Stimulated activated CD8-positive, alpha-beta memory T cell treated with anti-CD3 and anti-CD28 coated beads, Interleukin-2, amount 100 ng/mL, for 48 hours (primary cell): Measurements from ENCODE around the gene KATNB1.
"Not testable (repeated sequence)": the region's sequence is repeated elsewhere in the genome, so short reads cannot be mapped to it uniquely, and the experiment has no call there.

Experiments used
- DNase-seq, 2 donors: peaks; one replicate each; pipeline ENCODE4 v3.0.0-alpha.2; 2020; ENCODE audit warnings: low read depth in 2 of 2

The KATNB1 gene

GRCh38 chr16:57701759-57702371 lies 33.7 kb upstream of the KATNB1 start:
- no peak for DNase-seq

DNA sequence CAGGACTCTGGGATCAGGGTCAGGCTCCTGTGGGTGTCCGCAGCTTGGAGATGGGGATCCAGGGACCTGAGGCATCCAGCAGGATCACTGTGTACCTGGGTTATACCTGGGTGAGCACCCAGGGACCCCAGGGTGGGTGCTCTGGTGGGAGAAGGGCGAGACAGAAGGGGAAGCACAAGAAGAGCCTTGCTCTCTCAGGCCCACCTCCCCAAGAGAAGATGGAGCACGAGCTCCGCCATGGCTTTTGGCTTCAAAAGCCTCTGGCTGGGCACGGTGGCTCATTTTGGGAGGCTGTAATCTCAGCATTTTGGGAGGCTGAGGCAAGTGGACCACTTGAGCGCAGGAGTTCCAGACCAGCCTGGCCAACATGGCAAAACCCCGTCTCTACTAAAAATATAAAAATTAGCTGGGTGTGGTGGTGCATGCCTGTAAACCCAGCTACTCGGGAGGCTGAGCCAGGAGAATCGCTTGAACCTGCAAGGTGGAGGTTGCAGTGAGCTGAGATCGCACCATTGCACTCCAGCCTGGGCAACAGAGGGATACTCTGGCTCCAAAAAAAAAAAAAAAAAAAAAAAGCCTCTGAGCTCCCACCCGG lies 32.1 kb upstream of the KATNB1 start:
- DNase-seq = no peak

DNA sequence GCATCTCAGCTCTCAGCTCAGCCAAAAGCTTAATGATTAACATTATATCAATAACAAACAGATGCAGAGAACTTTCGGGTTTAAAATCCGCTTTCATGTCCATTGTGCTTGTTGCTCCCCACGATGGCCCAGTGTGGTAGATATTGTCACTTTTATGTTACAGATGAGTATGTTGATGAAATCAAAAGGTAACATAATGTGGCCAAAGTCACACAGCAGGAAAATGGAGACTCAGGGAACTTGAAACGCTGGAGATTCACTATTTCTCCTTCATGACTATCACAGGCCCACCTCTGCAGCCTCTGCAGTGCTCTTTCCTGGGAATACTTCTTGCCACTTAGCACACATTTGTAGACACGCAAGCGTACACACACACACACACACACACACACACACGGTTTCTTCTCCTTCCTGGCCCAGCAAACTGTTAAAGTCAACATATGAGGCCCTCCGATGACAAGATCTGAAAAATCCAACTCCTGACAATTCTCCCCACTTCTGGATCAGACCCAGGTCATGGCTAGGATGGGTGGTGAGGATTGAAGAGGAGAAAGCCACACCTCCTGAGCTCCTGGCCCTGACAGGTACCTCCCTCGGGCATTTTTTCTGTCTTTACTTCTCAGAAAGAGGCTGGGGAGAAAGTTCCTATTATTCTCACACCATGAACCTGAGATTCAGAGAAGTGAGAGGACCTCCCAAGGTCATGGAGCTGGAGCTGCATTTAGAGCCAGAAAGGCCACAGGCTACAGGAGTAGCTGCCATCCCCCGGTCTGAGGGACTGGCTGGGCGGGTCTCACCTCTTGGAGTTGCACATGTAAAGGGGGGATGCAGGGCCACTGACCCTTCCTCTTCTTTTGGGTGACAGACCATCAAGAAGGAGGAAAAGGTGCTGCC lies 31.3 kb upstream of the KATNB1 start:
- no peak for DNase-seq

- no peak for DNase-seq
These were observed 30.4 kb upstream of the KATNB1 start for GRCh38 chr16:57704905-57705852.

DNA sequence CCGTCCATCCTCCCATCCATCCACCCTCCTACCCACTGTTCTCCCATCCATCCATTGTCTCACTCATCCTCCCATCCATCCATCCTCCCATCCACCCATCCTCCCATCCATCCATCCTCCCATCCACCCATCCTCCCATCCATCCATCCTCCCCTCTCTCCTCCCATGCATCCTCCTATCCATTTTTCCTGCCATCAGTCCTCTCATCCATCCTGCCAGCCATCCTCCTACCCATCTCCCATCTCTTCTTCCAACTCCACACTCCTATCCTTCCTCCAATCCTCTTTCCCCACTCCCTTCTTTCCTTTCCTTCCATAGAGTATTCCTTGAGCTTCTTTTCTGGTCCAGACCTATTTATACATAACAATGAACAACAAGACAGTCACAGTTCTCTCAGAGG lies 28.9 kb upstream of the KATNB1 start:
- DNase-seq = no peak

GRCh38 chr16:57707331-57707730 lies 28.2 kb upstream of the KATNB1 start:
- no peak for DNase-seq

- DNase-seq = no peak
These were observed 27.4 kb upstream of the KATNB1 start for GRCh38 chr16:57708168-57708567.

- no peak for DNase-seq
These were observed 25.9 kb upstream of the KATNB1 start for GRCh38 chr16:57709663-57710062.

- no peak for DNase-seq
These were observed 24.2 kb upstream of the KATNB1 start for GRCh38 chr16:57711346-57711745.

- no peak for DNase-seq
These were observed 23.6 kb upstream of the KATNB1 start for GRCh38 chr16:57711993-57712392.

- not testable (repeated sequence) for DNase-seq
These were observed 23.0 kb upstream of the KATNB1 start for GRCh38 chr16:57712569-57712968.

DNA sequence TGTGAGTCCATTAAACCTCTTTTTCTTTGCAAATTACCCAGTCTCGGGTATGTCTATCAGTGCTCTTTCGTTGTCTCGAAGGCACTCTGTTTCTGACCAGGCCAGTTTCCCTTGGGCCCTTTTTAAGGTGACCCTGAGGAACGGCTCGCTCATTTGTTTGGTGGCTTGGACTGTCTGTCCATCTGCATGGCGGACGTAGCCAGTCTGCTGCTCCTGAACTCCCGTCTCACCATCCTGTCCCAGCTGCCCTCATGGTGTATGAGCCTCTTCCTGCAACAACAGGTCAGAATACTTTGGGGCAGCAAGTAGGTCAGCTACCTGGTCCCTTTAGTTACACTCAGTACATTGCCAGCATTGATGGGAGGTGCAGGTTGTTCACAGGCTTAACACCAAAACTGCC lies 22.0 kb upstream of the KATNB1 start:
- no peak for DNase-seq

- no peak for DNase-seq
These were observed 21.5 kb upstream of the KATNB1 start for GRCh38 chr16:57714047-57714446.

DNA sequence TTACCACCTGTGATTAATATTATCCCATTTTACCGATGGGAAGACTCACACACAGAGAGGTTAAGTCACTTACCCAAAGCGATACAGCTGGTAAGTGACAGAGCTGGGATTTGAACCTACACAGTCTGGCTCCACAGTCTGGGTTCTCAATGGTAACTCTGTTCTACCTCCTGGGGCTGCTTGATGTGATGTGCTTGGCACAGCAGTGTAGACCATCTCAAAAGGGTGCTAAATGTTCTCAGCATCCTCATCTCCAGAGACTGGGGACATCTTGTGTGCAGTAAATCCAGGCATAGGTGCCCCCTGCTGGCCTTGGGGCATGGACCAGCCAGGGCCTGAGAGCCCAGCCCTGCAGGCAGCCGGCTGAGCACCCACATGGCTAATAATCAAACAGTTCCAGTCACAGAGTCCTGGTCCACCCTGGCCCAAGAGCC lies 15.4 kb upstream of the KATNB1 start:
- peak; percentile 24 to 25 for DNase-seq

- DNase-seq = no peak
These were observed 14.0 kb upstream of the KATNB1 start for GRCh38 chr16:57721356-57722209.

DNA sequence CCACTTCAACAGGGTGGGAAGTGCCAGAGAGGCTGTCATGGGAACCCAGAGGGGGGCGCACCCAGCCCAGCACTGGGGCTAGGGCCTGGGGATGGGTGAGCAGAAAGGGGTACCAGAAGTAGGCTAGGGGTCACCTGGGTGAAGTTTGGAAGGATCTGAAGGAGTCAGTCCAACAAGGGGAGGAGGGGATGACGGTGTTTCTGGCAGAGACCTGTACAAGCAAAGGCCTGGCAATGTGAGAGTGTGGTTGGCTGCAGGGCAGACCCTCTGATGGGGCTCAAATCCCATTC lies 13.4 kb upstream of the KATNB1 start:
- DNase-seq = no peak

GRCh38 chr16:57722651-57723050 lies 12.9 kb upstream of the KATNB1 start:
- no peak for DNase-seq

GRCh38 chr16:57723170-57723569 lies 12.4 kb upstream of the KATNB1 start:
- DNase-seq = no peak

DNA sequence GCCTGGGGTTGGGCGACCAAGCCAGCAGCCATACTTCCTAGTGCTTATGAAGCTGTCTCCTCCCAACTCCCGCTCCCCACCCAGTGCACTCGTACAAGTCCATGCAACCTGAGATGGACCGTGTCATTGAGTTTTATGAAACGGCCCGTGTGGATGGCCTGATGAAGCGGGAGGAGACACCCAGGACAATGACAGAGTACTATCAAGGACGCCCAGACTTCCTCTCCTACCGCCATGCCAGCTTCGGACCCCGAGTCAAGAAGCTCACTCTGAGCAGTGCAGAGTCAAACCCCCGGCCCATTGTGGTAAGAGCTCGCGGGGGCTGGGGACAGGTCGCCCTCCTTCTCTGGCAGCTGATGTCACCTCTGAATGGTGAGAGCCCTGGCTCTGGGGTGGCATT lies 11.0 kb upstream of the KATNB1 start:
- DNase-seq = no peak

DNA sequence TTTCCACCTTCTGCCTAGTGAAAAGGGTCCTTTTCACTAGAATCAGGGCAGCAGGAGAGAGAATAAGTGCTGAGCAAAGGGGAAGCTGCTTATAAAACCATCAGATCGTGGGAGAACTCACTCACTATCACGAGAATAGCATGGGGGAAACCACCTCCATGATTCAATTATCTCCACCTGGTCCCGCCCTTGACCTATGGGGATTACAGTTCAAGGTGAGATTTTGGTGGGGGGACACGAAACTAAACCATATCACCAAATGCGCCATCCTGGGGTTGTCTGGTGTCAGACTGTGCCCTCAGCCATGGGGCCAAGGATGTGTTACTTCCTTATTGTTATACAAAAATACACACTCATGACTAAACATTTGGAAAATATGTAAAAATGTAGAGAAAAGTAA lies 10.4 kb upstream of the KATNB1 start:
- no peak for DNase-seq

DNA sequence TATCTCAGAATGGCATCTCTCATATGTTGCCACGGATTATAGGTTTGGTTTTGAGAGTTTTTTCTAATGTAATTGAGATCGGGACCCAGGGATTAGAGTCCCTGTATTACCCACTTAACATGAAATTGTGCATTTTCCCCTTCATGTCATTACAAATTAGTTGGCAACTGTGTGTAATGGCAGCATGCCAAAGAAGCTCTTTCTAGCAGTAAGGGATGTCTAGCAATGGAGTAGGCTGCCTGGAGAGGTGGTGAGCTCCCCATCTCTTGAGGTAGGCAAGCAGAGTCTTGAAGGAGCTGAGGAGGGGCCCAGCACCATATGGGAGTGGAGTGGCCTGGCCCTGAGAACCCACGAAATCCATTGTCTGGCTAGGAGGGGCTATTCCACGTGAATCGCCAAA lies 10.0 kb upstream of the KATNB1 start:
- no peak for DNase-seq
